ENCODE data around the gene ZFX. TPM values are rescaled to one million over a fixed set of nuclear protein-coding genes. Genes with fewer than 3 reads are reported as not detected.

The ZFX gene
- total and polyA plus RNA-seq, 10 of the 15 experiments (the other 5 are each of a cell fraction or from before 2014, with no cell fraction given) = 6.8 to 40.9 (median 24.6) TPM

- Histone ChIP-seq H3K4me3 (peak overlapping the region; percentile 38; the same call in 1 of the 2 replicates), H3K9me3 (replicated peaks; ENCODE audit: control insufficient read depth, insufficient read depth, low read length) (peaks cover 2% of the 10 kb centered on the region; the same call in 2 of the 3 replicates), H3K79me2 (ENCODE audit: control insufficient read depth, insufficient read depth, low read length) (no peaks in the 10 kb centered on the region), H3K4me2 (ENCODE audit: control insufficient read depth, insufficient read depth) (peak overlapping the region; percentile 45), H3K9ac (ENCODE audit: control insufficient read depth, insufficient read depth, low read length) (0 out of 2 replicates have a peak overlapping the region, but pooled peaks have one; percentile 32), H3K36me3 (ENCODE audit: control insufficient read depth in 2 of 2, insufficient read depth in 2 of 2, low read length in 1 of 2) (no peaks in the 10 kb centered on the region), H3K27ac (ENCODE audit: control insufficient read depth, insufficient read depth) (peak overlapping the region; percentile 71), H3K4me1 (ENCODE audit: control insufficient read depth, insufficient read depth, low read length) (peaks cover 13% of the 10 kb centered on the region), H2AFZ (ENCODE audit: control insufficient read depth, low read depth, low read length) (peak overlapping the region; percentile 83), H4K20me1 (ENCODE audit: control insufficient read depth, insufficient read depth) (no peaks in the 10 kb centered on the region), H3K27me3 (replicated peaks in 1 of 2; ENCODE audit: control insufficient read depth in 2 of 2, insufficient read depth in 2 of 2, low read length in 1 of 2) (no peaks in the 10 kb centered on the region)
- ChIA-PET POLR2A (interaction anchor here (1.5 kb wide), 1 partner anchor 9 kb away, joined by 4 read pairs; no protein-coding TSS in a partner anchor), RAD21 (ENCODE audit: unreplicated experiment) (no interaction called here), CTCF (interaction anchor here (0.6 to 5.2 kb wide), 5 partner anchors 8 to 181 kb away, joined by 3 to 26 read pairs (median 4); no protein-coding TSS in a partner anchor), SMC1A (ENCODE audit: uncharacterized antibody, unreplicated experiment) (interaction anchor here (1.5 kb wide), 2 partner anchors 8 to 50 kb away, joined by 3 to 7 read pairs; no protein-coding TSS in a partner anchor)
- intact Hi-C loops (cut with micrococcal nuclease; ENCODE audit: unreplicated experiment) (no loop called here), in situ Hi-C loops (cut with MboI) (no loop called here)
- no peak for FAIRE-seq
- DNase-seq (ENCODE audit: low read depth, low spot score) = no peak
- BruUV-seq (replicated peaks) = no TSS peak
- peak; percentile 91 for ATAC-seq
- WGBS (ENCODE audit: insufficient coverage, insufficient replicate concordance, low lambda C conversion rate, missing lambda C conversion rate) = 0% methylated on average over 2 of the region's 2 CpGs
- TF ChIP-seq MYC (IDR thresholded peaks at IDR 0.05; ENCODE audit: insufficient read depth, insufficient read length, insufficient replicate concordance, low read length, severe bottlenecking) (no peak), MEF2B (IDR thresholded peaks at IDR 0.05; ENCODE audit: partially characterized antibody, poor library complexity, severe bottlenecking) (peak; percentile 54), NR2F1 (conservative IDR thresholded peaks at IDR 0.05) (peak; percentile 65; the same call in 1 of the 2 replicates), MXI1 (IDR thresholded peaks at IDR 0.05; ENCODE audit: low read depth, low read length) (no peak), SREBF1 (IDR thresholded peaks at IDR 0.05; ENCODE audit: low read length) (no peak), SUPT20H (IDR thresholded peaks at IDR 0.05; ENCODE audit: borderline replicate concordance, control insufficient read depth, low read depth, low read length) (no peak), ZNF687 (IDR thresholded peaks at IDR 0.05) (0 out of 2 replicates have a peak, but pooled peaks have one; percentile 39), TCF12 (IDR thresholded peaks at IDR 0.05; ENCODE audit: low read depth, low read length) (no peak), JUNB (IDR thresholded peaks at IDR 0.05) (no peak), GABPA (IDR thresholded peaks at IDR 0.05; ENCODE audit: low read depth) (no peak), ZNF622 (IDR thresholded peaks at IDR 0.05) (no peak), RUNX3 (IDR thresholded peaks at IDR 0.05; ENCODE audit: low read length) (peak; percentile 59; the same call in 1 of the 2 replicates), NR2C1 (IDR thresholded peaks at IDR 0.05) (no peak), ZBTB33 (IDR thresholded peaks at IDR 0.05) (no peak), HSF1 (IDR thresholded peaks at IDR 0.05; ENCODE audit: low read depth, low read length) (no peak), MTA2 (IDR thresholded peaks at IDR 0.05; ENCODE audit: low read depth) (no peak), HDAC2 (IDR thresholded peaks at IDR 0.05) (no peak), JUND (IDR thresholded peaks at IDR 0.05; ENCODE audit: low read depth, low read length) (no peak)
These were observed 85.7 kb downstream of the ZFX start for GRCh38 chrX:24235084-24235710.
